ENCODE results near the gene ABCB10. TPM values are rescaled to one million over a fixed set of nuclear protein-coding genes. Genes with fewer than 3 reads are reported as not detected.

The ABCB10 gene
- total RNA-seq, 1 donor from 2014 or later, result 16.4 TPM

GRCh38 chr1:229550812-229551567 is 7.5 kb downstream of the ABCB10 start:
- no peak overlapping the region for H3K27ac Mint-ChIP-seq (ENCODE audit: unreplicated experiment)
- Histone ChIP-seq H3K4me2 (ENCODE audit: low read length) (no peak overlapping the region), H3K9me3 (ENCODE audit: insufficient read depth, low read depth, low read length) (no peaks in the 10 kb centered on the region), H2AFZ (ENCODE audit: low read depth, low read length) (no peak overlapping the region), H3K9ac (ENCODE audit: low read length) (no peak overlapping the region), H3K79me2 (ENCODE audit: insufficient read depth, low read length) (peaks cover 62% of the 10 kb centered on the region), H4K20me1 (ENCODE audit: insufficient read depth, low read length) (peaks cover 42% of the 10 kb centered on the region), H3K27me3 (ENCODE audit: insufficient read depth, low read length) (no peaks in the 10 kb centered on the region), H3K4me1 (ENCODE audit: insufficient read depth, low read length) (no peaks in the 10 kb centered on the region), H3K27ac (ENCODE audit: low read depth, low read length) (no peak overlapping the region), H3K4me3 (ENCODE audit: insufficient read depth, low read depth, low read length) (no peak overlapping the region), H3K36me3 (ENCODE audit: insufficient read depth, low read length) (no peaks in the 10 kb centered on the region)
- H3K27me3 Mint-ChIP-seq (ENCODE audit: low read depth, unreplicated experiment), result no peaks in the 10 kb centered on the region
- no peaks in the 10 kb centered on the region for H3K9me3 Mint-ChIP-seq (ENCODE audit: unreplicated experiment)
- FAIRE-seq, result no peak
- TF ChIP-seq EZH2 (IDR thresholded peaks at IDR 0.05; ENCODE audit: insufficient read depth, low read length), result no peak
- TF ChIP-seq, protein P1, sequence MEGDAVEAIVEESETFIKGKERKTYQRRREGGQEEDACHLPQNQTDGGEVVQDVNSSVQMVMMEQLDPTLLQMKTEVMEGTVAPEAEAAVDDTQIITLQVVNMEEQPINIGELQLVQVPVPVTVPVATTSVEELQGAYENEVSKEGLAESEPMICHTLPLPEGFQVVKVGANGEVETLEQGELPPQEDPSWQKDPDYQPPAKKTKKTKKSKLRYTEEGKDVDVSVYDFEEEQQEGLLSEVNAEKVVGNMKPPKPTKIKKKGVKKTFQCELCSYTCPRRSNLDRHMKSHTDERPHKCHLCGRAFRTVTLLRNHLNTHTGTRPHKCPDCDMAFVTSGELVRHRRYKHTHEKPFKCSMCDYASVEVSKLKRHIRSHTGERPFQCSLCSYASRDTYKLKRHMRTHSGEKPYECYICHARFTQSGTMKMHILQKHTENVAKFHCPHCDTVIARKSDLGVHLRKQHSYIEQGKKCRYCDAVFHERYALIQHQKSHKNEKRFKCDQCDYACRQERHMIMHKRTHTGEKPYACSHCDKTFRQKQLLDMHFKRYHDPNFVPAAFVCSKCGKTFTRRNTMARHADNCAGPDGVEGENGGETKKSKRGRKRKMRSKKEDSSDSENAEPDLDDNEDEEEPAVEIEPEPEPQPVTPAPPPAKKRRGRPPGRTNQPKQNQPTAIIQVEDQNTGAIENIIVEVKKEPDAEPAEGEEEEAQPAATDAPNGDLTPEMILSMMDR (IDR thresholded peaks at IDR 0.05; ENCODE audit: insufficient read depth, low read depth, low read length), result no peak
- H3K4me1 Mint-ChIP-seq (ENCODE audit: low read depth, unreplicated experiment), result peaks cover 9% of the 10 kb centered on the region
- no peak overlapping the region for H3K4me3 Mint-ChIP-seq (ENCODE audit: unreplicated experiment)
- no peak for DNase-seq (ENCODE audit: low read depth)
- H3K36me3 Mint-ChIP-seq (ENCODE audit: low read depth, unreplicated experiment), result peaks cover 7% of the 10 kb centered on the region

- Histone ChIP-seq H2AFZ (ENCODE audit: low read depth, low read length) (no peak overlapping the region), H3K36me3 (ENCODE audit: insufficient read depth, low read length) (no peaks in the 10 kb centered on the region), H4K20me1 (ENCODE audit: insufficient read depth, low read length) (peaks cover 26% of the 10 kb centered on the region), H3K4me2 (ENCODE audit: low read length) (no peak overlapping the region), H3K9me3 (ENCODE audit: insufficient read depth, low read depth, low read length) (no peaks in the 10 kb centered on the region), H3K9ac (ENCODE audit: low read length) (no peak overlapping the region), H3K79me2 (ENCODE audit: insufficient read depth, low read length) (peaks cover 31% of the 10 kb centered on the region), H3K27me3 (ENCODE audit: insufficient read depth, low read length) (no peaks in the 10 kb centered on the region), H3K4me1 (ENCODE audit: insufficient read depth, low read length) (no peaks in the 10 kb centered on the region), H3K27ac (ENCODE audit: low read depth, low read length) (no peak overlapping the region), H3K4me3 (ENCODE audit: insufficient read depth, low read depth, low read length) (no peak overlapping the region)
- DNase-seq (ENCODE audit: low read depth) (no peak), FAIRE-seq (no peak)
- Mint-ChIP-seq H3K4me1 (ENCODE audit: low read depth, unreplicated experiment) (no peaks in the 10 kb centered on the region), H3K9me3 (ENCODE audit: unreplicated experiment) (no peaks in the 10 kb centered on the region), H3K4me3 (ENCODE audit: unreplicated experiment) (no peak overlapping the region), H3K36me3 (ENCODE audit: low read depth, unreplicated experiment) (peaks cover 18% of the 10 kb centered on the region), H3K27ac (ENCODE audit: unreplicated experiment) (no peak overlapping the region), H3K27me3 (ENCODE audit: low read depth, unreplicated experiment) (no peaks in the 10 kb centered on the region)
- no peak for TF ChIP-seq EZH2 (IDR thresholded peaks at IDR 0.05; ENCODE audit: insufficient read depth, low read length)
- TF ChIP-seq, protein P1 (IDR thresholded peaks at IDR 0.05; ENCODE audit: insufficient read depth, low read depth, low read length), result no peak
Measured at GRCh38 chr1:229547542-229547941, 11.0 kb downstream of the ABCB10 start.

GRCh38 chr1:229544587-229544986 is 13.9 kb downstream of the ABCB10 start:
- H3K4me3 Mint-ChIP-seq (ENCODE audit: unreplicated experiment), result no peak overlapping the region
- no peaks in the 10 kb centered on the region for H3K9me3 ChIP-seq (ENCODE audit: insufficient read depth, low read depth, low read length)
- peaks cover 5% of the 10 kb centered on the region for H3K79me2 ChIP-seq (ENCODE audit: insufficient read depth, low read length)
- H3K4me2 ChIP-seq (ENCODE audit: low read length), result no peak overlapping the region
- H3K27ac ChIP-seq (ENCODE audit: low read depth, low read length), result no peak overlapping the region
- H3K27me3 Mint-ChIP-seq (ENCODE audit: low read depth, unreplicated experiment), result no peaks in the 10 kb centered on the region
- no peak overlapping the region for H3K9ac ChIP-seq (ENCODE audit: low read length)
- no peaks in the 10 kb centered on the region for H3K4me1 ChIP-seq (ENCODE audit: insufficient read depth, low read length)
- no peak for FAIRE-seq
- H3K4me1 Mint-ChIP-seq (ENCODE audit: low read depth, unreplicated experiment), result no peaks in the 10 kb centered on the region
- peaks cover 11% of the 10 kb centered on the region for H3K36me3 ChIP-seq (ENCODE audit: insufficient read depth, low read length)
- no peak for TF ChIP-seq EZH2 (IDR thresholded peaks at IDR 0.05; ENCODE audit: insufficient read depth, low read length)
- TF ChIP-seq, protein P1 (IDR thresholded peaks at IDR 0.05; ENCODE audit: insufficient read depth, low read depth, low read length), result no peak
- H4K20me1 ChIP-seq (ENCODE audit: insufficient read depth, low read length), result peaks cover 13% of the 10 kb centered on the region
- H3K4me3 ChIP-seq (ENCODE audit: insufficient read depth, low read depth, low read length), result no peak overlapping the region
- H2AFZ ChIP-seq (ENCODE audit: low read depth, low read length), result no peak overlapping the region
- no peaks in the 10 kb centered on the region for H3K9me3 Mint-ChIP-seq (ENCODE audit: unreplicated experiment)
- DNase-seq (ENCODE audit: low read depth), result no peak
- no peak overlapping the region for H3K27ac Mint-ChIP-seq (ENCODE audit: unreplicated experiment)
- no peaks in the 10 kb centered on the region for H3K27me3 ChIP-seq (ENCODE audit: insufficient read depth, low read length)
- H3K36me3 Mint-ChIP-seq (ENCODE audit: low read depth, unreplicated experiment), result peaks cover 22% of the 10 kb centered on the region

All from astrocyte (in vitro differentiated cells and primary cell).